ENCODE results near the gene RNF213.

DNA sequence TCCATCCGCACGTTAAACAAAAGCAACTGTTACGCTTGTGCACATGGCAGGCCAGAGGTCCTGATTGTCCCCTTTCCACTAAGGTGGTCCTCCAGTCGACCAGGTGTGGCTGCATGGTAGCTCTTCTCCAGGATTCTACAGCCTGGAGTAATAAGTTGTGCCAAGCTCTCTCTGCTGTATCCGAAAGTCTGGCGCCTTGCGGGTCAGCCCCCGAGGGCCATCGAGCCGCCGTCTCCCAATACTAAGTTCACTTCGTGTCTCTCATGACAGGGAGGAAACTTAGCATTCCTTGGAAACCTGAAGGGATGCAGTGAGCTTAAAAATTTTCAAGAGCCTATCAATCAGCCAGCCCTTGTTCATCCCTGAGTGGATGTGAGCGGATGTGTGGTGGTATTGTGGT is 149.0 kb downstream of the RNF213 start:
- TF ChIP-seq POLR2A (IDR thresholded peaks at IDR 0.05): no peak
- TF ChIP-seq, protein P1, sequence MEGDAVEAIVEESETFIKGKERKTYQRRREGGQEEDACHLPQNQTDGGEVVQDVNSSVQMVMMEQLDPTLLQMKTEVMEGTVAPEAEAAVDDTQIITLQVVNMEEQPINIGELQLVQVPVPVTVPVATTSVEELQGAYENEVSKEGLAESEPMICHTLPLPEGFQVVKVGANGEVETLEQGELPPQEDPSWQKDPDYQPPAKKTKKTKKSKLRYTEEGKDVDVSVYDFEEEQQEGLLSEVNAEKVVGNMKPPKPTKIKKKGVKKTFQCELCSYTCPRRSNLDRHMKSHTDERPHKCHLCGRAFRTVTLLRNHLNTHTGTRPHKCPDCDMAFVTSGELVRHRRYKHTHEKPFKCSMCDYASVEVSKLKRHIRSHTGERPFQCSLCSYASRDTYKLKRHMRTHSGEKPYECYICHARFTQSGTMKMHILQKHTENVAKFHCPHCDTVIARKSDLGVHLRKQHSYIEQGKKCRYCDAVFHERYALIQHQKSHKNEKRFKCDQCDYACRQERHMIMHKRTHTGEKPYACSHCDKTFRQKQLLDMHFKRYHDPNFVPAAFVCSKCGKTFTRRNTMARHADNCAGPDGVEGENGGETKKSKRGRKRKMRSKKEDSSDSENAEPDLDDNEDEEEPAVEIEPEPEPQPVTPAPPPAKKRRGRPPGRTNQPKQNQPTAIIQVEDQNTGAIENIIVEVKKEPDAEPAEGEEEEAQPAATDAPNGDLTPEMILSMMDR (IDR thresholded peaks at IDR 0.05): no peak
- no peak for TF ChIP-seq POLR2AphosphoS5 (IDR thresholded peaks at IDR 0.05)
